ENCODE results near the gene OR1E1. TPM values are rescaled to one million over a fixed set of nuclear protein-coding genes. Genes with fewer than 3 reads are reported as not detected.
A peak's percentile ranks its signal among the peaks of the same experiment; 100 is the strongest.

The OR1E1 gene
- not detected in 2 replicates for total RNA-seq (2012; rRNA removed)
- polyA plus RNA-seq (2012; rRNA removed) = not detected in 2 replicates
- polyA plus RNA-seq (2012; cell fraction: cytosol; rRNA removed) = not detected in 2 replicates
- polyA plus RNA-seq (2012; cell fraction: nucleus; rRNA removed; ENCODE audit: low replicate concordance) = 0.12 and 0.16 TPM in 2 replicates
- percentile 14 among the genes with signal in this experiment for Bru-seq, nascent RNA
- BruChase-seq, experiment 1, labeled RNA remaining after a 6-hour chase = percentile 32 among the genes with signal in this experiment
- BruChase-seq, experiment 2, labeled RNA remaining after a 2-hour chase = percentile 32 among the genes with signal in this experiment
- long read RNA-seq = 0 reads

GRCh38 chr17:3398310-3398709 lies at the start of gene OR1E1:
TSS of gene OR1E1 (minus strand) at chr17:3398410. CDS start at chr17:3398410, 0 bp downstream.
- no peak within 1 kb of the TSS for H3K9ac ChIP-seq (ENCODE audit: low read depth, low read length)
- dilution Hi-C loops (cut with HindIII; ENCODE audit: low sequenced_read_pairs, unreplicated experiment) = no loop called here
- H2BK120ac ChIP-seq (ENCODE audit: low read depth, low read length) = no peak within 1 kb of the TSS
- H2BK20ac ChIP-seq (ENCODE audit: low read depth, low read length) = no peak within 1 kb of the TSS
- no peak for ATAC-seq (ENCODE audit: low read depth)
- in situ Hi-C loops (cut with MboI; ENCODE audit: low sequenced_read_pairs) = no loop called here
- H3K4ac ChIP-seq (ENCODE audit: low read depth, low read length) = no peak within 1 kb of the TSS
- no peak within 1 kb of the TSS for H2BK5ac ChIP-seq (ENCODE audit: low read depth, low read length, poor library complexity, severe bottlenecking)
- no peak within 1 kb of the TSS for H3K14ac ChIP-seq (replicated peaks; ENCODE audit: low read depth, low read length)
- TF ChIP-seq MAFK (IDR thresholded peaks at IDR 0.05; ENCODE audit: low read depth, low read length) (no peak), FOS (IDR thresholded peaks at IDR 0.05; ENCODE audit: low read depth, low read length) (no peak), SMC3 (IDR thresholded peaks at IDR 0.05; ENCODE audit: low read depth, low read length) (no peak), RAD21 (IDR thresholded peaks at IDR 0.05; ENCODE audit: low read length) (no peak)
- BruUV-seq (replicated peaks) = no TSS peak
- no peak within 1 kb of the TSS for H2AK9ac ChIP-seq (replicated peaks; ENCODE audit: low read depth, low read length, poor library complexity)
- no peak for DNase-seq
- H3K27ac ChIP-seq (ENCODE audit: insufficient read depth, low read length) = no peak within 1 kb of the TSS
- H2AFZ ChIP-seq (replicated peaks; ENCODE audit: low read length, poor library complexity) = no peak within 1 kb of the TSS
- H3K9me3 ChIP-seq (ENCODE audit: control insufficient read depth, insufficient read depth, low read length) = peaks cover 5% of the 10 kb centered on the region; the same call in 1 of the 2 replicates
- no peaks in the 10 kb centered on the region for H3K4me1 ChIP-seq (ENCODE audit: control insufficient read depth, insufficient read depth, low read length)
- H3K23ac ChIP-seq (ENCODE audit: low read depth, low read length) = no peak within 1 kb of the TSS
- H3K56ac ChIP-seq (ENCODE audit: extremely low read depth, insufficient read depth, low read length) = no peak within 1 kb of the TSS
- no peaks in the 10 kb centered on the region for H4K20me1 ChIP-seq (ENCODE audit: insufficient read depth, low read length)
- intact Hi-C loops (cut with micrococcal nuclease) = no loop called here
- H3K4me2 ChIP-seq (ENCODE audit: low read depth, low read length) = no peak within 1 kb of the TSS
- H4K91ac ChIP-seq (ENCODE audit: insufficient read depth, low read depth, low read length) = no peak within 1 kb of the TSS
- no CpG with 5 or more reads among the region's 1 CpG for WGBS, 2 experiments (ENCODE audit: extremely low coverage in 2 of 2, insufficient read length in 1 of 2)
- POLR2A ChIA-PET (ENCODE audit: unreplicated experiment) = no interaction called here
- H2BK15ac ChIP-seq (ENCODE audit: low read depth, low read length) = no peak within 1 kb of the TSS
- no peak within 1 kb of the TSS for H4K5ac ChIP-seq (ENCODE audit: low read depth, low read length)
- H3K4me3 ChIP-seq (ENCODE audit: insufficient read depth, low read depth, low read length) = no peak within 1 kb of the TSS
- H3K79me1 ChIP-seq (ENCODE audit: low read depth in 1 of 2, low read length in 2 of 2) = no peaks in the 10 kb centered on the region
- H2AK5ac ChIP-seq (ENCODE audit: low read depth, low read length) = no peak within 1 kb of the TSS
- CTCF ChIA-PET = no interaction called here
- no peak within 1 kb of the TSS for H3K18ac ChIP-seq (ENCODE audit: low read depth, low read length)
- no peaks in the 10 kb centered on the region for H3K9me1 ChIP-seq (ENCODE audit: insufficient read depth, low read length)
- H4K8ac ChIP-seq (ENCODE audit: low read depth in 2 of 2, low read length in 2 of 2) = no peak within 1 kb of the TSS
- no peaks in the 10 kb centered on the region for H3K27me3 ChIP-seq (ENCODE audit: control insufficient read depth, insufficient read depth, low read length)
- H3K36me3 ChIP-seq (ENCODE audit: control insufficient read depth, insufficient read depth, low read length) = no peaks in the 10 kb centered on the region
